Effector CD4-positive, alpha-beta T cell (primary cell): ENCODE data around the gene LRP5.
"Not testable (repeated sequence)": the region's sequence is repeated elsewhere in the genome, so short reads cannot be mapped to it uniquely, and the experiment has no call there.

ENCODE experiments used
- DNase-seq: peaks from one replicate; pipeline ENCODE4 v3.0.0-alpha.2; 2020

LRP5 gene

GRCh38 chr11:68424981-68425865, 112.8 kb downstream of the LRP5 start:
- DNase-seq, result no peak

GRCh38 chr11:68425866-68426380, 113.5 kb downstream of the LRP5 start:
- DNase-seq, result no peak

GRCh38 chr11:68429661-68430060, 117.3 kb downstream of the LRP5 start:
- DNase-seq, result no peak

- DNase-seq, result no peak
Measured at GRCh38 chr11:68430384-68430783, 118.0 kb downstream of the LRP5 start.

GRCh38 chr11:68430801-68431200, 118.4 kb downstream of the LRP5 start:
- no peak for DNase-seq

- DNase-seq, result no peak
Measured at GRCh38 chr11:68431984-68432645, 119.7 kb downstream of the LRP5 start.

- DNase-seq, result no peak
Measured at GRCh38 chr11:68432874-68433273, 120.5 kb downstream of the LRP5 start.

- DNase-seq, result no peak
Measured at GRCh38 chr11:68433541-68433940, 121.2 kb downstream of the LRP5 start.

- DNase-seq, result not testable (repeated sequence)
Measured at GRCh38 chr11:68434159-68434558, 121.8 kb downstream of the LRP5 start.

GRCh38 chr11:68436162-68436888, 123.9 kb downstream of the LRP5 start:
- DNase-seq, result no peak

GRCh38 chr11:68436985-68437926, 124.9 kb downstream of the LRP5 start:
- DNase-seq, result no peak

GRCh38 chr11:68437927-68438657, 125.7 kb downstream of the LRP5 start:
- no peak for DNase-seq

GRCh38 chr11:68438658-68439259, 126.4 kb downstream of the LRP5 start:
- DNase-seq, result no peak

GRCh38 chr11:68439355-68440065, 127.1 kb downstream of the LRP5 start:
- DNase-seq, result no peak

GRCh38 chr11:68440224-68440623, 127.8 kb downstream of the LRP5 start:
- no peak for DNase-seq

- no peak for DNase-seq
Measured at GRCh38 chr11:68441466-68442230, 129.3 kb downstream of the LRP5 start.

GRCh38 chr11:68442433-68442832, 130.0 kb downstream of the LRP5 start:
- no peak for DNase-seq

GRCh38 chr11:68444566-68444965, 132.2 kb downstream of the LRP5 start:
- no peak for DNase-seq

GRCh38 chr11:68445531-68446035, 133.2 kb downstream of the LRP5 start:
- no peak for DNase-seq
